SK-N-MC (cell line): ENCODE data around the gene ING1.

ENCODE experiments used
- DNase-seq: peaks from one replicate; pipeline ENCODE4 v3.0.0-alpha.2; 2011; ENCODE audit warnings: low read depth, low spot score
- H3K27ac ChIP-seq: fragments of 200-600 bp; sonication (generic); 2 replicates; pipeline ENCODE4 v1.5.1; 2016; ENCODE audit warnings: mixed run types
- H3K36me3 ChIP-seq: fragments of 200-600 bp; sonication (generic); 2 replicates; pipeline ENCODE4 v1.6.1; 2017; ENCODE audit warnings: antibody characterized with exemption, low read length, mixed read lengths; ENCODE audit not compliant: insufficient read depth
- H3K4me3 ChIP-seq: fragments of 200-600 bp; sonication (generic); 2 replicates; pipeline ENCODE4 v1.5.1; 2016
- H3K9ac ChIP-seq: fragments of 200-600 bp; sonication (generic); 2 replicates; pipeline ENCODE4 v1.8.0; 2017; ENCODE audit warnings: mixed run types, mixed read lengths; ENCODE audit not compliant: insufficient read length
- H3K9me3 ChIP-seq: fragments of 200-600 bp; sonication (generic); 2 replicates; pipeline ENCODE4 v1.6.1; 2017; ENCODE audit warnings: low read depth, mild to moderate bottlenecking, antibody characterized with exemption, low read length, moderate library complexity, mixed read lengths
- EZH2 ChIP-seq: fragments of 200-600 bp; sonication (generic); IDR thresholded peaks from one replicate; pipeline ENCODE4 v1.6.1; 2017; ENCODE audit warnings: antibody characterized with exemption
- FOXP2 ChIP-seq: optimal IDR thresholded peaks from 2 replicates; pipeline ENCODE3; 2011; ENCODE audit warnings: mild to moderate bottlenecking, moderate library complexity; ENCODE audit not compliant: insufficient read depth; ENCODE audit errors: extremely low read length, control extremely low read depth
- POLR2AphosphoS5 ChIP-seq: IDR thresholded peaks from 2 replicates; pipeline ENCODE4 v1.6.1; 2012; ENCODE audit warnings: mild to moderate bottlenecking, low read depth, low read length, borderline replicate concordance

Gene ING1

DNA sequence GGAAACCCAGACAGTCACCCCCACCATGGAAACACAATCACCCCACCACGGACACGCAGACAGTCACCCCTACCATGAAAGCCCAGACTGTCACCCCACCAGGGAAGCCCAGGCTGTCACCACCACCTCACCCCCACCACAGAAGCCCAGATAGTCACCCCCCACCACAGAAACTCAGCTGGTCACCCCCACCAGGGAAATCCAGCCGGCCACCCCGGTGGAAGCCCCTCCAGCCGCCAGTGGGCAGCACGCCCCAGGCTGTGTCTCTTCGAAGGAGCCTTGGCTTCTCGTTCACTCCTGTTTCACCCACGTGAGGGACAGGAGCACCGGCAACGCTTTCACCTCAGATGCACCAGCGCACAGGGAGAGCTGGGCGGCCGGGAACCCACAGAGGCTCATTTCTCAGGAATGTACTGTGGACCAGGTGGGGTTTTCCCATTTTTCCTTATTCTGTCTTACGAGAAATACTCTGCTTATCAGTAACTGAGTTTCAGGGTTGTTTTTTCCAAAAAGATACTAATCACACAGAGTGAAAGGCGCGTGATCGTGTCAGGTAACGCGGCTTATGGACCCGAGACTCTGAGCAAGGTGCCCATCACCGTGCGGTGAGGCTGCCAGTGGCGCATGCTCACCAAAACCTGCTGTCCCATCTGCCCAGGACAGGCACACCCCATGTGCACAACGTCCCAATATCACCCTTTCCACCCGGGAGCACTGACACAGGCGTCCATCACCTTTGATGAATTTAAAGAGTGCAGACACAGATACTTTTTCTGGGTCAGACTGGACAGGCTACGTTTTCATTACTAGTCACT lies 35.6 kb upstream of the ING1 start:
- DNase-seq = no peak
- Histone ChIP-seq H3K4me3 (no peak overlapping the region), H3K27ac (no peak overlapping the region), H3K36me3 (peaks cover 34% of the 10 kb centered on the region; the same call in 1 of the 2 replicates), H3K9me3 (no peaks in the 10 kb centered on the region), H3K9ac (no peak overlapping the region)
- no peak for TF ChIP-seq POLR2AphosphoS5
- no peak for TF ChIP-seq EZH2
- no peak for TF ChIP-seq FOXP2

DNA sequence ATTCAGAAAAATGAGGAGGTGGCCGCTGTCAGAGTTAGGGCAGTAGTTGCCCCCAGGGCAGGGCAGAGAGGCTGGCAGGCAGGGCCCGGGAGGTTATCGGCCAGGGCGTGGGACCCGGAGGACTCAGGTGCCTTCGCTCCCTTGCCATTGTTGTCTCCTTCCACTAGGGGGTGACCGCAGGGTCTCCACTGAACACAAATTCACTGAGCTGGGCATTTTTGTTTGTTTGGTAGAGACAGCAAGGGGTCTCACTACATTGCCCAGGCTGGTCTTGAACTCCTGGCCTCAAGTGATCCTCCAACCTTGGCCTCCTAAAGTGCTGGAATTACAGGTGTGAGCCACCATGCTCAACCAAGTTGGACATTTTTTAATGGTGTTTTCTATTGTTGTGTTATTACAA lies 32.6 kb upstream of the ING1 start:
- H3K9me3 ChIP-seq = no peaks in the 10 kb centered on the region
- no peak overlapping the region for H3K27ac ChIP-seq
- H3K36me3 ChIP-seq = peaks cover 30% of the 10 kb centered on the region; the same call in 1 of the 2 replicates
- DNase-seq = no peak
- no peak overlapping the region for H3K9ac ChIP-seq
- no peak overlapping the region for H3K4me3 ChIP-seq
- no peak for TF ChIP-seq POLR2AphosphoS5
- TF ChIP-seq FOXP2 = no peak
- TF ChIP-seq EZH2 = no peak

DNA sequence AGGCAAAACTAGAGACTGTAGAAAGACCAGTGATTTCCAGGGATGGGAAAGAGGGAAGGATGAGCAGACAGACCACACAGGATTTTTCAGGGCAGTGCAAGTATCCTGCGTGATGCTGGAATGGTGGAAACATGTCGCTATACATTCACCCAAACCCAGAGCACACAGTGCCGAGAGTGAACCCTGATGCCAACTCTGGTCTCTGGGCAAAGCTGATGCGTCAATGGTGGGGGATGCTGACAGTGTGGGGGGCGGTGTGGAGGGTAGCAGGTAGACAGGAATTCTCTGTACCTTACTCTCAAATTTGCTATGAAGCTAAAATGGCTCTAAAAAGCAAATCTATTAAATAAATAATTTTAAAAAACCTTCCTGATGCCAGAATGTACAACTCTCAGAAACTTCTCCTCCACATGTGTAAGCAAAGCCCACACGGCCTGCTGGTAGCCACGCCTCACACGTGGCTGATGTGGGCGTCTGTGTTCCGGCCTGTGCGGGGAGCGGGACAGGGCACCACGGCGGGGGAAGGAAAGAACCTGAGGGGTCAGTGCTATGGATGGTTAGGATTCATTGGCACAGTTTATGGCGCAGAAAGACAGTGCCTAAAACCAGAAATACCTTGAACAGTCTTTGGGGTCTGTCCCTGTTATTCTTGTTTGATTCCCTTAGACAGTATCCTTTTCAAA lies 31.5 kb upstream of the ING1 start:
- no peaks in the 10 kb centered on the region for H3K9me3 ChIP-seq
- no peak for DNase-seq
- H3K36me3 ChIP-seq = peaks cover 20% of the 10 kb centered on the region; the same call in 1 of the 2 replicates
- no peak overlapping the region for H3K4me3 ChIP-seq
- TF ChIP-seq FOXP2 (no peak), POLR2AphosphoS5 (no peak), EZH2 (no peak)
- no peak overlapping the region for H3K9ac ChIP-seq
- no peak overlapping the region for H3K27ac ChIP-seq

DNA sequence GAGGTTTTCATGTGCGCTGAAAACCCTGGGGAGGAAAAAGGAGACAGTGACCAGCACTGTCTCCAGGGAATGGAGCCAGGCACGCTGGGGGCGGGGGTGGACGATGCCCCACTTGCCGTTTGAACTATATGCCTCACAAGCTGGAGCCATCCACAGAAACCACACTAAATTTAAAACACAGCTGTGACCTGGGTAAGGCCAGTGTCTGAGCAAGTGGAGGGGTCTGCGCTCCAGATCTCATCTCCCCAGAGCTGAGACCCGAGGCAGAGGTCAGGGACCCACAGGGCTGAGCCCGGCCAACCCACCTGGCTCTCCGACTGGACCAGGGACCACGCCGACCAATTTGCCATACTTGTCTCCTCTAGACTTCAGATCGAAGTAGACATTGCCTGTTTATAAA lies 30.8 kb upstream of the ING1 start:
- H3K36me3 ChIP-seq = peaks cover 22% of the 10 kb centered on the region; the same call in 1 of the 2 replicates
- no peak for TF ChIP-seq EZH2
- no peak for TF ChIP-seq FOXP2
- no peak for TF ChIP-seq POLR2AphosphoS5
- H3K27ac ChIP-seq = no peak overlapping the region
- H3K9ac ChIP-seq = no peak overlapping the region
- no peaks in the 10 kb centered on the region for H3K9me3 ChIP-seq
- no peak overlapping the region for H3K4me3 ChIP-seq
- DNase-seq = no peak

DNA sequence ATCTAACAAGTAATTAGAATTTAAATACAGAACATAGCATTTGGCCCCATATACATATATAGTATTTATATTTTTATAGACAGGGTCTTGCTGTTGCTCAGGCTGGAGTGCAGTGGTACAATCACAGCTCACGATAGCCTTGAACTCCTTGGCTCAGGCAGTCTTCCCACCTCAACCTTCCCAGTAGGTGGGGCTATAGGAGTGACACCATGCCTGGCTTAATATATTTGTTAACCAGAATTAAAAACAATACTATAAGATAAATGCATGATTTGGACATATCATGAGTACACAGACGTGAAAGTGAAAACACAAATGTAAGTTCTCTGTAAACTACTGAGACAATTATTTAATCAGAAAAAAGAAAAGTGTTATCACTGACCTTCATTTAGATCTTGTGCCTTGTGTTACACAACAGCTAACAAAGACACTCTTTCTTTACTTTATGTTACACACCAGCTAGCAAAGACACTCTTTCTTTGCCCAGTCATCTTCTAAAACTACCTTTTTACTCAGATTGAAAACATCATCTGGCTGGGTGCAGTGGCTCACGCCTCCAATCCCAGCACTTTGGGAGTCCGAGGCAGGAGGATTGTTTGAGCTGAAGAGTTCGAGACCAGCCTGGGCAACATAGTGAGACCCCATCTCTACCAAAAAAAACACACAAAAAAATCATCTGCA lies 30.2 kb upstream of the ING1 start:
- no peak overlapping the region for H3K4me3 ChIP-seq
- TF ChIP-seq EZH2 (no peak), POLR2AphosphoS5 (no peak), FOXP2 (no peak)
- H3K36me3 ChIP-seq = peaks cover 21% of the 10 kb centered on the region; the same call in 1 of the 2 replicates
- no peaks in the 10 kb centered on the region for H3K9me3 ChIP-seq
- no peak overlapping the region for H3K9ac ChIP-seq
- H3K27ac ChIP-seq = no peak overlapping the region
- no peak for DNase-seq

DNA sequence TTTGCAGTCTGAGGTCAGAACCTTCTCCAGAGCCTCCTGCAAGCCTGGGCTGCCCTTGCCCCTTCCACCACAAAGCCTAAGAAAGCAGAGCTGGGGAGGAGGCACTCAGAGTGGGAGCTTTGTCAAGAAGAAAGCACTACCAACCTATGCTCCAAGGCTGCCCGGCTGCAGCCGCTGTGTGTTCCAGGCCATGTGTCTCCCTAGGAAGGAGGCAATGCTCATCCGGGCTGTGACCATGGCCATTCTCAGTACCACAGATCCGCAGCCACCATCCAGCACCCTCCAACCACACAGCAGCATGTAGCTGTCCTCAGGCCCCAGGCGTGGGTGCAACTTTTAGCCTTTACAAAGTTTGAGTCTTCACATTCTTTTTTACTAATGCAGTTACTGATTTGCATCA lies 29.6 kb upstream of the ING1 start:
- no peak overlapping the region for H3K9ac ChIP-seq
- H3K36me3 ChIP-seq = peaks cover 18% of the 10 kb centered on the region; the same call in 1 of the 2 replicates
- no peak for DNase-seq
- no peak overlapping the region for H3K4me3 ChIP-seq
- no peaks in the 10 kb centered on the region for H3K9me3 ChIP-seq
- TF ChIP-seq FOXP2 = no peak
- no peak for TF ChIP-seq POLR2AphosphoS5
- no peak for TF ChIP-seq EZH2
- H3K27ac ChIP-seq = no peak overlapping the region

DNA sequence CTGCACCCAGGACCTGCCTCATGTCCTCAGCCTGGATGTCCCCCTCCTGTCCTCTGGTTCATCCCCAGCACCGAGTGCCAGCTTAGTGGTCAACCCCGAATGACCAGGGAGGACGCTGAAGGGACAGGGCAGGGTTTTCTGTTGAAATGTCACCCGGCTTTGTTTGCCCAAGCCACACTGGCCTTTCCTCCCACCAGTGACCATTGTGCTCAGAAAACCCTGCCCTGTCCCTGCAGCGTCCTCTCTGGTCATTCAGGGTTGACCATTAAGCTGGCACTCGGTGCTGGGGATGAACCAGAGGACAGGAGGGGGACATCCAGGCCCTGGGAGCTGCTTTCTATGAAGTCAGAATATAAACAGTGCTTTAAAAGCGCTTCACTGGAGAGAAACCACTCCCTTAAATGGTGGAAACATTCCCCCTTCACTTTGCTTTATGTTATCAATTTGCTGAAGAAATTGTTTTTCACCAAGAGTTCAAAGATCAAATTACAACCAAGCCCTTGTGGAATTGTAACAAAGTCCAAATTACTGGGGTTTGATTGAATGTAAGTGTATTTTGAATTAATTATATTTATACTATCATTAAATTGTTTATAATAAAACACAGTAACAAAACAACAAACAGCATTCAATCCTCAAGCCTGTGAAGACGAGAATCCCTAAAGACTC lies 29.0 kb upstream of the ING1 start:
- no peak overlapping the region for H3K27ac ChIP-seq
- DNase-seq = no peak
- TF ChIP-seq EZH2 (no peak), POLR2AphosphoS5 (no peak), FOXP2 (no peak)

DNA sequence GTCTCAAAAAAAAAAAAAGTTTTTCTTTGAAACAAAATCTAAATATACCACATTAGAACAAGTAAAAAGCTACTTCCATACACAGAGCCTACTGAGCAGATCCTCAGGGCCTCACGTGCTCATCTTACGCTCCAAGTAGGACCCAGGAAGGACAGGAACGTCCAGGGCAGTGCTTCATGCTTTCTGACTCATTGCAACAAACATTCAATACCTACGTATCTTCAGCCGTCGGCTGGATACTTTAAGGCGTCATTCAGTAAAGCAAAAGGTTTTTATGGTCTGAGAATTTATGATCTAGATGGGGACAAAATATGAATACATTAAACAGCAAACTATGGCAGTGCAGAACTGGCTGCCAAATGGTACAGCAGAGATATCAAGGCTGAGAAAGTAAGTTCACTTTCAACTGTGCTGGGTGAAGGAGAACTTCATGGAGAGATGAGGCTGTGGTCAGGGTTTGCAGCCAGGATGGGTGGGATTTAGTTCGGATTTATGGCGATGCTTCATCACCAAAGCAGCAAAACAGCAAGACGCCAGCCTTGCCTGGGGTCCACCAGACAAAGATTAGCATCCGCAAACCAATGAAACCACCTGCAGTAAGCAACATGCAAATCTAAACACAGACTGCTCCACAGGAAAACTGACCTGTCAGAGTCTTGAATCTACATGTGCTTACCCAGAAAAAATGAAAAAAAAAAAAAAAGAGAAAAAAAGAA lies 28.0 kb upstream of the ING1 start:
- Histone ChIP-seq H3K9ac (no peak overlapping the region), H3K36me3 (peaks cover 18% of the 10 kb centered on the region; the same call in 1 of the 2 replicates), H3K4me3 (no peak overlapping the region), H3K9me3 (no peaks in the 10 kb centered on the region), H3K27ac (no peak overlapping the region)
- TF ChIP-seq EZH2 (no peak), FOXP2 (no peak), POLR2AphosphoS5 (no peak)
- no peak for DNase-seq

More for the DNA sequence above, 29.0 kb upstream of the ING1 start:
- Histone ChIP-seq H3K9me3 (no peaks in the 10 kb centered on the region), H3K36me3 (peaks cover 18% of the 10 kb centered on the region; the same call in 1 of the 2 replicates), H3K4me3 (no peak overlapping the region), H3K9ac (no peak overlapping the region)
